Measurements from ENCODE around the gene HSFX3. TPM values are rescaled to one million over a fixed set of nuclear protein-coding genes. Genes with fewer than 3 reads are reported as not detected.
"Not testable (repeated sequence)": the region's sequence is repeated elsewhere in the genome, so short reads cannot be mapped to it uniquely, and the experiment has no call there.

The HSFX3 gene
- polyA plus RNA-seq, 3 donors: not detected

DNA sequence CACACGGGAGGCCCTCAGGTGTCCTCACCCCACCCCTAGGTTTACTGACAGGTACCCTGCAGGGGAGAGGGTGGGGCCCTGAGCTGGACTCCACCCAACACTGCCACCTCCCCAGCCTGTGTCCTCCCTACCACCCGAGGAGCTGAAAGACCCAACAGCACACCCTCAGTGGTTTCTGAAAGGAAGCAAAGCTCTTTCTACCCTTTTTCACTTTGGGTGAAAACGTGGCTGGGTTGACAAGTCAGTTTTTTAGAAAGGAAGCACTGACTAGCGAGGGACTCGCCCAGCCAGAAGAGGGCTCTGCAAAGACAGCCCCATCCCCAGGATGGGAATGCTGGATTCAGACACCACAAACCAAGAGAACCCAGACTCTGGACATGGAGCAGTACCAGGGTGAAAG lies 46.8 kb downstream of the HSFX3 start:
- H3K4me3 Mint-ChIP-seq; H3K79me2 ChIP-seq (ENCODE audit: insufficient read depth, low read length); H3K4me3 ChIP-seq (replicated peaks in 1 of 3; ENCODE audit: low read depth in 2 of 3, low read length in 3 of 3); H3K4me2 ChIP-seq (replicated peaks; ENCODE audit: extremely low read depth, low read length, poor library complexity, severe bottlenecking); H3K27me3 ChIP-seq (ENCODE audit: control insufficient read depth in 2 of 2, insufficient read depth in 2 of 2, low read length in 2 of 2); H3K9me3 Mint-ChIP-seq; DNase-seq; H3K27me3 Mint-ChIP-seq (ENCODE audit: low read depth in 3 of 3); H2AFZ ChIP-seq (ENCODE audit: insufficient read depth, low read depth, low read length, poor library complexity, severe bottlenecking); H3K9ac ChIP-seq (ENCODE audit: insufficient read depth, low read length, poor library complexity, severe bottlenecking); H3K9me3 ChIP-seq (replicated peaks in 1 of 2; ENCODE audit: control insufficient read depth in 1 of 2, insufficient read depth in 1 of 2, low read length in 2 of 2): not testable (repeated sequence)
- peaks cover 14 to 22% of the 10 kb centered on the region in 2 donors for H3K4me1 ChIP-seq (ENCODE audit: control insufficient read depth in 1 of 2, insufficient read depth in 2 of 2, low read length in 2 of 2)
- peaks cover 35 to 43% of the 10 kb centered on the region in 2 donors for H3K36me3 ChIP-seq (replicated peaks in 1 of 2; ENCODE audit: control insufficient read depth in 1 of 2, insufficient read depth in 2 of 2, low read length in 2 of 2)
- WGBS (ENCODE audit: insufficient coverage): no CpG with 5 or more reads among the region's 5 CpGs
- Mint-ChIP-seq H3K36me3 (peaks cover 36 to 48% of the 10 kb centered on the region in 2 donors), H3K27ac (peak overlapping the region in 6 of 7 donors; percentile 59 to 77 (median 71)), H3K4me1 (peaks cover 15% of the 10 kb centered on the region)
- peak overlapping the region; percentile 1 to 66 for H3K27ac ChIP-seq (ENCODE audit: low read depth in 1 of 2, low read length in 2 of 2)
- intact Hi-C loops (cut with micrococcal nuclease): loop anchor here in 1 of 2 donors (10.0 kb wide), 1 partner anchor 1588 kb away; the partner anchor contains the start of gene FMR1
- H4K20me1 ChIP-seq (ENCODE audit: insufficient read depth, low read length): peaks cover 32% of the 10 kb centered on the region

DNA sequence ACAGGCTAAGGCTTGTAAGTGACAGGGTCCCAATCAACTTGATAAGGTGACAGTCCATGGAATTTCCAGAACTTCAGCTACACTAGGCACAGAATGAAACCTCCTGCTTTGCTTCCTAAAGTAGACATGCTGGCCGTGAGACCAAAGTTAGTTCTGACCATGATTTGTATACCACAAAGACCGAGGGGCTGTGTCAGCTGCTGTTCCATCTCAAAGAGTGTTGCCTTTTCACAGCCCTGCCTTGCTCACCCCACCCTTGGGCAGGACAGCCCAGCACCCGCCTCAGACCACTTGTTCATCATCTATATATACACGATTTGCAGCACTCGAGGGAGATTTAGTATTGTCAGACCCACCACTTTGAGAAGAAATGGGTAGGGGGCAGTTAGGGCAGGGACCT lies 50.0 kb downstream of the HSFX3 start:
- peaks cover 9% of the 10 kb centered on the region for H3K4me1 Mint-ChIP-seq
- Histone ChIP-seq H3K36me3 (replicated peaks in 1 of 2; ENCODE audit: control insufficient read depth in 1 of 2, insufficient read depth in 2 of 2, low read length in 2 of 2) (peaks cover 65 to 75% of the 10 kb centered on the region in 2 donors), H3K4me2 (replicated peaks; ENCODE audit: extremely low read depth, low read length, poor library complexity, severe bottlenecking) (no peak overlapping the region), H4K20me1 (ENCODE audit: insufficient read depth, low read length) (peaks cover 57% of the 10 kb centered on the region), H3K79me2 (ENCODE audit: insufficient read depth, low read length) (peaks cover 5% of the 10 kb centered on the region), H3K9me3 (replicated peaks in 1 of 2; ENCODE audit: control insufficient read depth in 1 of 2, insufficient read depth in 1 of 2, low read length in 2 of 2) (no peaks in the 10 kb centered on the region), H3K9ac (ENCODE audit: insufficient read depth, low read length, poor library complexity, severe bottlenecking) (no peak overlapping the region), H3K27me3 (ENCODE audit: control insufficient read depth in 2 of 2, insufficient read depth in 2 of 2, low read length in 2 of 2) (no peaks in the 10 kb centered on the region), H3K4me1 (ENCODE audit: control insufficient read depth in 1 of 2, insufficient read depth in 2 of 2, low read length in 2 of 2) (peaks cover 11 to 16% of the 10 kb centered on the region in 2 donors), H3K27ac (ENCODE audit: low read depth in 1 of 2, low read length in 2 of 2) (no peak overlapping the region), H2AFZ (ENCODE audit: insufficient read depth, low read depth, low read length, poor library complexity, severe bottlenecking) (no peak overlapping the region), H3K4me3 (replicated peaks in 1 of 3; ENCODE audit: low read depth in 2 of 3, low read length in 3 of 3) (no peak overlapping the region)
- TF ChIP-seq, protein P1, sequence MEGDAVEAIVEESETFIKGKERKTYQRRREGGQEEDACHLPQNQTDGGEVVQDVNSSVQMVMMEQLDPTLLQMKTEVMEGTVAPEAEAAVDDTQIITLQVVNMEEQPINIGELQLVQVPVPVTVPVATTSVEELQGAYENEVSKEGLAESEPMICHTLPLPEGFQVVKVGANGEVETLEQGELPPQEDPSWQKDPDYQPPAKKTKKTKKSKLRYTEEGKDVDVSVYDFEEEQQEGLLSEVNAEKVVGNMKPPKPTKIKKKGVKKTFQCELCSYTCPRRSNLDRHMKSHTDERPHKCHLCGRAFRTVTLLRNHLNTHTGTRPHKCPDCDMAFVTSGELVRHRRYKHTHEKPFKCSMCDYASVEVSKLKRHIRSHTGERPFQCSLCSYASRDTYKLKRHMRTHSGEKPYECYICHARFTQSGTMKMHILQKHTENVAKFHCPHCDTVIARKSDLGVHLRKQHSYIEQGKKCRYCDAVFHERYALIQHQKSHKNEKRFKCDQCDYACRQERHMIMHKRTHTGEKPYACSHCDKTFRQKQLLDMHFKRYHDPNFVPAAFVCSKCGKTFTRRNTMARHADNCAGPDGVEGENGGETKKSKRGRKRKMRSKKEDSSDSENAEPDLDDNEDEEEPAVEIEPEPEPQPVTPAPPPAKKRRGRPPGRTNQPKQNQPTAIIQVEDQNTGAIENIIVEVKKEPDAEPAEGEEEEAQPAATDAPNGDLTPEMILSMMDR (IDR thresholded peaks at IDR 0.05): no peak
- peaks cover 42 to 80% of the 10 kb centered on the region in 2 donors for H3K36me3 Mint-ChIP-seq
- WGBS (ENCODE audit: insufficient coverage): 95% methylated on average over 2 of the region's 5 CpGs
- H3K4me3 Mint-ChIP-seq: no peak overlapping the region
- no peak for DNase-seq
- peak overlapping the region in 1 of 7 donors; percentile 53 for H3K27ac Mint-ChIP-seq
- H3K27me3 Mint-ChIP-seq (ENCODE audit: low read depth in 3 of 3): peaks cover 0 to 1% (median 0%) of the 10 kb centered on the region in 3 donors
- intact Hi-C loops (cut with micrococcal nuclease): loop anchor here in 1 of 2 donors (10.0 kb wide), 1 partner anchor 1585 kb away; the partner anchor contains the start of gene FMR1
- peaks cover 0 to 2% (median 0%) of the 10 kb centered on the region in 7 donors for H3K9me3 Mint-ChIP-seq

All from CD14-positive monocyte (primary cell).